AG04450 (cell line): Measurements from ENCODE around the gene PCDHB7. TPM values are rescaled to one million over a fixed set of nuclear protein-coding genes. Genes with fewer than 3 reads are reported as not detected.
"Not testable (repeated sequence)": the region's sequence is repeated elsewhere in the genome, so short reads cannot be mapped to it uniquely, and the experiment has no call there.

Experiments used
- CTCF ChIA-PET: fragments of 300-600, 350-600 bp; formaldehyde crosslinking; extraction: SDS; loops from one replicate; lab custom pipeline; 2022; ENCODE audit warnings: antibody characterized with exemption, inconsistent platforms; lab: Charles Lee
- POLR2A ChIA-PET: fragments of 350-600 bp; formaldehyde crosslinking; extraction: SDS; loops from one replicate; lab custom pipeline; 2021; ENCODE audit warnings: antibody characterized with exemption, inconsistent platforms; lab: Yijun Ruan, JAX
- DNase-seq: peaks from one replicate; pipeline ENCODE4 v3.0.0-alpha.2; 2011; ENCODE audit warnings: low read depth, low spot score
- H3K27ac ChIP-seq: one replicate; pipeline ENCODE4 v1.5.1; 2012; ENCODE audit warnings: low read depth, low read length, control low read depth
- H3K27me3 ChIP-seq: one replicate; pipeline ENCODE4 v1.6.0; 2012; ENCODE audit warnings: low read length; ENCODE audit not compliant: control insufficient read depth, insufficient read depth
- H3K4me3 ChIP-seq: 2 replicates; pipeline ENCODE4 v1.5.1; 2011; ENCODE audit warnings: mild to moderate bottlenecking, low read depth, low read length, control low read depth
- H3K9me3 ChIP-seq: 2 replicates; pipeline ENCODE4 v1.5.1; 2012; ENCODE audit warnings: low read length; ENCODE audit not compliant: control insufficient read depth, insufficient read depth
- polyA plus RNA-seq: library from polyadenylated mRNA; depleted of rRNA; stranded (reverse); fragments of >200 nt; gene quantifications from 2 replicates; pipeline ENCODE4 v1.2.3, GENCODE V29; 2011
- TF ChIP-seq, protein P1 (sequence below): IDR thresholded peaks from 2 replicates; pipeline ENCODE4 v1.5.1; 2011; ENCODE audit warnings: low read depth, low read length, control low read depth, inconsistent platforms

PCDHB7 gene
- polyA plus RNA-seq, 1 experiment = 0.62 TPM

DNA sequence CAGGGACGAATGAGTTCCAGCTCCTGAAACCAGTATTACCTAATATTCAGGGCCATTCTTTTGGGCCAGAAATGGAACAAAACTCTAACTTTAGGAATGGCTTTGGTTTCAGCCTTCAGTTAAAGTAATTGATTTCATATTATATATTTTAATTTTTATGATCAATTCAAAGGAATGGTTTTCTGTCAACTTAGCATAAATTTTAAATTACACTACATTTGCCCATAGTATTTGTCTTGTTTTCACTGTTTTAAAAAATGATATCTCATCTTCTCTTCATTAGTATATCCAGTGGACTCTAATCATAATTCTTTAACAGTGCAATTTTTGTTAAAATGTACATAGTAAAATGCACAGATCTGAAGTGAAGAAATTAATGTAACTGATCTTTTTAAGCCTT lies 7.9 kb downstream of the PCDHB7 start:
- TF ChIP-seq, protein P1, sequence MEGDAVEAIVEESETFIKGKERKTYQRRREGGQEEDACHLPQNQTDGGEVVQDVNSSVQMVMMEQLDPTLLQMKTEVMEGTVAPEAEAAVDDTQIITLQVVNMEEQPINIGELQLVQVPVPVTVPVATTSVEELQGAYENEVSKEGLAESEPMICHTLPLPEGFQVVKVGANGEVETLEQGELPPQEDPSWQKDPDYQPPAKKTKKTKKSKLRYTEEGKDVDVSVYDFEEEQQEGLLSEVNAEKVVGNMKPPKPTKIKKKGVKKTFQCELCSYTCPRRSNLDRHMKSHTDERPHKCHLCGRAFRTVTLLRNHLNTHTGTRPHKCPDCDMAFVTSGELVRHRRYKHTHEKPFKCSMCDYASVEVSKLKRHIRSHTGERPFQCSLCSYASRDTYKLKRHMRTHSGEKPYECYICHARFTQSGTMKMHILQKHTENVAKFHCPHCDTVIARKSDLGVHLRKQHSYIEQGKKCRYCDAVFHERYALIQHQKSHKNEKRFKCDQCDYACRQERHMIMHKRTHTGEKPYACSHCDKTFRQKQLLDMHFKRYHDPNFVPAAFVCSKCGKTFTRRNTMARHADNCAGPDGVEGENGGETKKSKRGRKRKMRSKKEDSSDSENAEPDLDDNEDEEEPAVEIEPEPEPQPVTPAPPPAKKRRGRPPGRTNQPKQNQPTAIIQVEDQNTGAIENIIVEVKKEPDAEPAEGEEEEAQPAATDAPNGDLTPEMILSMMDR = no peak
- POLR2A ChIA-PET = no interaction called here
- no peak for DNase-seq
- H3K4me3 ChIP-seq = no peak overlapping the region
- H3K27ac ChIP-seq = no peak overlapping the region
- peaks cover 22% of the 10 kb centered on the region for H3K9me3 ChIP-seq
- CTCF ChIA-PET = no interaction called here
- no peaks in the 10 kb centered on the region for H3K27me3 ChIP-seq

DNA sequence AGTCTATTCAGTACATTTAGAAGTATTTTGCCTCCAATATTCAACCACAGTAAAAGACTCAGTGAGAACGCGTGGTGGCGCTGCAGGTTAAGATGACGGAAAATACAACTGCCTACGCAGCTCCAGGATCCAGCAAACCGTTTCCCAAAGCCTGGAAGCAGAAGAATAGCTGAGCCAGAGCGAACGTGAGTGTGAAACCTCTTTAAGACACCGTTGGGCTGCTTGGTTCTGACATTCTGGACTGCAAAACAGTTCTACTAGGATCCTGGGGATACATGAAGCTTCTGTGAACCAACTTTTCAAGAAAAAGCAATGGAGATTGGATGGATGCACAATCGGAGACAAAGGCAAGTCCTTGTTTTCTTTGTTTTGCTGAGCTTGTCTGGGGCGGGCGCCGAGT lies 9.8 kb downstream of the PCDHB7 start, which contains the start of gene PCDHB16:
Gene PCDHB16 (plus strand): TSS at position 140 of the 400 bp plus-strand sequence. CDS start 173 bp downstream, at position 313.
- no peaks in the 10 kb centered on the region for H3K27me3 ChIP-seq
- no peak within 1 kb of the TSS for H3K27ac ChIP-seq
- CTCF ChIA-PET = interaction anchor here (0.5 to 1.7 kb wide), 8 partner anchors 10 to 385 kb away, joined by 3 to 10 read pairs (median 4); partner anchors contain the start of genes PCDHB10, PCDHB14 and PCDHB7
- POLR2A ChIA-PET = no interaction called here
- TF ChIP-seq, protein P1 = peak; percentile 21; the same call in 1 of the 2 replicates
- no peak for DNase-seq
- peak within 1 kb of the TSS; percentile 33 for H3K4me3 ChIP-seq
- peaks cover 22% of the 10 kb centered on the region for H3K9me3 ChIP-seq

- H3K27ac ChIP-seq, H3K4me3 ChIP-seq, POLR2A ChIA-PET, H3K27me3 ChIP-seq, DNase-seq: not testable (repeated sequence)
- peaks cover 27% of the 10 kb centered on the region for H3K9me3 ChIP-seq
- CTCF ChIA-PET = interaction anchor here (0.7 kb wide), 1 partner anchor 435 kb away, joined by 3 read pairs; the partner anchor contains the start of gene DIAPH1
Measured at GRCh38 chr5:141184117-141184855, 11.8 kb downstream of the PCDHB7 start.

DNA sequence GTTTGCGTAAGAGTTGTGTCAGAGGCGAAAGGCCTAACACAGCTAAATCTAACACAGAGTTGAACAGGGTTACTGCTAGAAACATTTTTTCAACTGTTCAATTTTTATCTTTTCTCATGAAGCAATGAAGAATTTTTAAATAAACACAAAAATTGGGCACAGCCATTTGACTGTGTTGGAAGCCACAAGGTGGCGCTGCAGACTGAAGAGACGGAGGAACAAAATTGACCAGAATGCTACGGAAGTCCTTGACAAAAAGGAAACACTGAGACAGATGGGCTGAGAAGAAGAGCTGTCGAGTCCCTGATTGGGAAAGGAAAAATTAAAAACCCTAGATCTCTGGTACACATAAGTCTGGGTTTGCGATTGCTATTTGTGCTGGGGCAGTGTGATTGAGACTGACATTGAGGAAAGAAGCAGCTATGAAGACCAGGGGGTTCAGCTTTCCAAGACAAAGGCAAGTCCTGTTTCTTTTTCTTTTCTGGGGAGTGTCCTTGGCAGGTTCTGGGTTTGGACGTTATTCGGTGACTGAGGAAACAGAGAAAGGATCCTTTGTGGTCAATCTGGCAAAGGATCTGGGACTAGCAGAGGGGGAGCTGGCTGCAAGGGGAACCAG lies 14.6 kb downstream of the PCDHB7 start, which contains the start of gene PCDHB9:
Gene PCDHB9 (plus strand): TSS at position 265 of the 616 bp plus-strand sequence. CDS start 158 bp downstream, at position 423.
- H3K4me3 ChIP-seq = no peak within 1 kb of the TSS
- POLR2A ChIA-PET = no interaction called here

DNA sequence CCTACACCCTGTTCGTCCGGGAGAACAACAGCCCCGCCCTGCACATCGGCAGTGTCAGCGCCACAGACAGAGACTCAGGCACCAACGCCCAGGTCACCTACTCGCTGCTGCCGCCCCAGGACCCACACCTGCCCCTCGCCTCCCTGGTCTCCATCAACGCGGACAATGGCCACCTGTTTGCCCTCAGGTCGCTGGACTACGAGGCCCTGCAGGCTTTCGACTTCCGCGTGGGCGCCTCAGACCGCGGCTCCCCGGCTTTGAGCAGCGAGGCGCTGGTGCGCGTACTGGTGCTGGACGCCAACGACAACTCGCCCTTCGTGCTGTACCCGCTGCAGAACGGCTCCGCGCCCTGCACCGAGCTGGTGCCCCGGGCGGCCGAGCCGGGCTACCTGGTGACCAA lies 16.2 kb downstream of the PCDHB7 start:
- DNase-seq, CTCF ChIA-PET, POLR2A ChIA-PET: not testable (repeated sequence)

More for the DNA sequence above, 14.6 kb downstream of the PCDHB7 start, which contains the start of gene PCDHB9:
- Histone ChIP-seq H3K27me3 (no peaks in the 10 kb centered on the region), H3K27ac (no peak within 1 kb of the TSS), H3K9me3 (peaks cover 26% of the 10 kb centered on the region)
- TF ChIP-seq, protein P1 = no peak
- CTCF ChIA-PET = interaction anchor here (0.7 to 1.7 kb wide), 7 partner anchors 9 to 380 kb away, joined by 3 to 13 read pairs (median 3); no protein-coding TSS in a partner anchor
- DNase-seq = no peak

GRCh38 chr5:141189131-141189530 lies 16.7 kb downstream of the PCDHB7 start:
- DNase-seq, H3K27me3 ChIP-seq, H3K27ac ChIP-seq, CTCF ChIA-PET, POLR2A ChIA-PET, H3K4me3 ChIP-seq: not testable (repeated sequence)
- H3K9me3 ChIP-seq = peaks cover 24% of the 10 kb centered on the region

More for the DNA sequence above, 16.2 kb downstream of the PCDHB7 start:
- peaks cover 23% of the 10 kb centered on the region for H3K9me3 ChIP-seq
- H3K27me3 ChIP-seq, H3K4me3 ChIP-seq, H3K27ac ChIP-seq: not testable (repeated sequence)
